NCI-H2081 treated with DMSO at 0.1 percent for 48 hours (cell line): ENCODE results near the gene NFATC2.
"Not testable (repeated sequence)": the region's sequence is repeated elsewhere in the genome, so short reads cannot be mapped to it uniquely, and the experiment has no call there.

ENCODE experiments used
- DNase-seq: peaks from one replicate; lab custom pipeline; 2025; lab: John Stamatoyannopoulos, UW

Gene NFATC2

DNA sequence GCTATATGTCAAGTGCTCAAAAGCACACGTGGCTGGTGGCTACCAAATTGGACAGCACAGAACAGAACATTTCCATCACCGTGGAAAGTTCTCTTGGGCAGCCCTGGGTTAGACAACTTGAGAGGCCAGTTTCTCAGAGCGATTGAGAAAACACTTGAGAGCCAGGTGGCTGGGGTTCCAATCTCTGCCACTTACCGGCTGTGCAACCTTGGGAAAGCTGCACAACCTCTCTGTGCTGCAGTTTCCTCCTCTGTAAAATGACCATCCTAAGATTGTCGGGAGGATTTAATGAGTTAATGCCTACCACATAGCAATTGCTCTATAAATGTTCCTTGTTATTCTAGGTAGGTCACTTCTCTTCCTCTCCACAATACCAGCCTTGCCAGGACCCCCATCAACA is 25.1 kb upstream of the NFATC2 start:
- no peak for DNase-seq

DNA sequence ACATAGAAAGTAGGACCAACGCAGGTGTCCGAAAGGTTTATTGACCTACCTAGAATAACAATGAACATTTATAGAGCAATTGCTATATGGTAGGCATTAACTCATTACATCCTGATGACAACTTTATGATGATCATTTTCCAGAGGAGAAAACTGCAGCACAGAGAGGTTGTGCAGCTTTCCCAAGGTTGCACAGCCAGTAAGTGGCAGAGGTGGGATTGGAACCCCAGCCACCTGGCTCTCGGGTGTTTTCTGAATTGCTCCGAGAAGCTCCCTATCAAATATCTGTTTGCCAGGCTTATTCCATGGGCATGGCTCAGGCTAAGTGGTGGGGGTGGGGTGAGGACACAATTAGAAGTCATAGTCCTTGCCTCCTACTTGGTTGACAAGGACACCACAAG is 24.1 kb upstream of the NFATC2 start:
- no peak for DNase-seq

- no peak for DNase-seq
These were observed 23.0 kb upstream of the NFATC2 start for GRCh38 chr20:51565298-51566144.

DNA sequence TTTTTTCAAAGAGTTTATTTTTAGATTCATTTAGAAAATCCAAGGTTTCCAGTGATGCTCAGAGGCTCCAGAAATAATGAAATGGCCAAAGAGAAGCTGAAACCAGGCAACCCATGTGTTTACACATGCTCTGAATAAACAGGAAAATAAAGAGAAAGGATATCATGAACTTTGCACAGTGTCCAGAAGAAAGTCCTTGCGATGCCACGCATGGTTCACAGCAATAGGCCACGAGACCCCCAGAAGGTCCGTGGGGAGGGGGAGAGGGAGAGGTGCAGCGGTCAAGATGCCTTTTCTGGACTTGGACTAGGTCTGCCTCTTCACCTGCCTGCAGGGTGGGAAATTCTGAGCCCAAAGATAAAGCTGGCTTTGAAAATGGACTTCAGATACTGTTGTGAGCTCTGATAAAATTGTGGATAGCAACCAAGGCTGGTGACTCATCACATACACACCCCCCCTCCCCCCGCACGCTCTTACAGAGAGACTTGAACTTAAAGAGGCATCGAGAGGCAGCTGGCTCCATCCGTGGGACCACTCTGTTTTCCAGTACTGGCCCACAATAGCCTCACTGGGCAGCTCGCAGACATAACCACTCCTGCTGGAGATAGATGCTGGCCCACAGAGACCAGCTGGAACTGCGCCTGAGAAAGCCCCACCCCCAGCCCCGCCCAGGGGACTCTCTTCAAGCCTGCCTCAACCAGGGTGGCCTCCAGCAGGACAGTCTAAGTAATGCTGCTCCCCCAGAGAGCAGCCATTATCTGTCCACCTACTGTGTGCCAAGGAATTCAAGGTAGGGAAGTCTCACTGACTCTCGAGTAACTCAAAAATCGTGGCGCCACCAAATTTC is 21.2 kb upstream of the NFATC2 start:
- no peak for DNase-seq

- DNase-seq, result no peak
These were observed 20.6 kb upstream of the NFATC2 start for GRCh38 chr20:51563174-51563485.

- no peak for DNase-seq
These were observed 20.0 kb upstream of the NFATC2 start for GRCh38 chr20:51562332-51563173.

DNA sequence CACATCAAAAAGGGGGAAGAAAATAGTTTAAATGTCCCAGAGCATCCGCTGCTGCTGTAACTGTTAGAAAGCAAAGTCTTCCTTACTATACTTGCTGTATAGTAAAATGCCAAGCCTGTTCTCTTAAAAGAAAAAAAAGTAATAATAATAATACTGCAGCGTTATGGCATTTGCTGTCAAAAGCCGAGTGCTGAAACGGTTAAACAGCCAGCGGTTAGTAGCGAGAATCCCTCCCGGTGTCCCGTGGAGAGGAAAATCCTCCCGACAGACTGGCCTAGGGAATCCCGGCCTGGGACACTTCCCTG is 19.5 kb upstream of the NFATC2 start:
- DNase-seq, result no peak

GRCh38 chr20:51560550-51561307 is 18.2 kb upstream of the NFATC2 start:
- no peak for DNase-seq

GRCh38 chr20:51560042-51560441 is 17.5 kb upstream of the NFATC2 start:
- DNase-seq, result no peak

DNA sequence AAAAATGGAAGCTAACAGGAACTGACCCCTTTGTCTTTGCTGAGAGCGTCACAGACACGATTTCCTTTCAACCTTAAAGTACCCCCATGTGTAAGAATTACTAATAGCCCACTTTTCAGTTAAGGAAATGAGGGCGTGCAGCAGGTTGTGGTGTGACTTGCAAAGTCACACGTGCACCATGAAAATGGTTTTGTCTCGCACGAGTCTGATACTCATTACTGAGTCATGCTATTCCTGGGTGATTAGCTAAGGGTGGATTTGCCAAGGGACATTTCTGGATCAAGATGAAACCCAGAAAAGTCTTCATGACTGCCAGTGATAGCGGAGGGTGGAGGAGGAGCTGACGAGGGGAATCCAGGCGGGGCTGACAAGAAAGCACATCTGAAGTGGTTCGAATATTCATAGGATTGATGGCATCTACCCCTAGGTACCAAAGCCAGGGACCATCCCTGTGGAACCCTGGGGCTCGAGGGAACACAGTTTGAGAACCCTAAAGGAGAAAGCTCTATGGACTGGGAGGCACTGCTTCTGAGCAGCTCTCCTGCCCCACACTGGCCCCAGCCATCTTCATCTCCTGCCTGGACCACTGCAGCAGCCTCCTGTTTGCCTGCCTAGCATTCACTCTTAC is 12.1 kb upstream of the NFATC2 start:
- no peak for DNase-seq

DNA sequence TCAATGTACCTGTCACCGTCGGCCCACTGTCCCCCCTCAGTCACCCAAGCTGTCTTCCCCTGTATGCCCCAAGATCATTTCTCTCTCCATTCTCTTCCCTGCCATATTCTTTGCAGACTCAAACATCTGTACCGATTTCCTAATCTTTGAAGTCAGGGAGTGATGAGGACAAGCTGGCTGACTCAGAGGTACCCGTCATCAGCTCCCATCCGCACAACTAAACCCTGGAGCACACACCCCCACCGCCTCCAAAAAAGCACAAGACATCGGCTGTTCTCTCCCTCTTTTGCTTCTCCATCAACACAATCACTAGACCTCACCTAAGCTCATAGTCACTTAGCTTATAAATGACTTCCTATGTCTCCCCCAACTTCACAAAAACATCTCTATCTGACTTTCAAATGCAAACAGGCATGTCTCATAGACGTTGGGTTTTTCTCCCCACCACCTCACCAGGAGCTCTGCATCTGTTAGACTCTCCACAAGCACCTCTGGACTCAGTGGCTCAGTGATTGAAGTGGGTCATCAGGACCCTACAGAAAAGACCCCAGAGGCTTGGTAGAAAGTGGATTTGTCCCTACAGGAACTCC is 11.5 kb upstream of the NFATC2 start:
- DNase-seq, result no peak

DNA sequence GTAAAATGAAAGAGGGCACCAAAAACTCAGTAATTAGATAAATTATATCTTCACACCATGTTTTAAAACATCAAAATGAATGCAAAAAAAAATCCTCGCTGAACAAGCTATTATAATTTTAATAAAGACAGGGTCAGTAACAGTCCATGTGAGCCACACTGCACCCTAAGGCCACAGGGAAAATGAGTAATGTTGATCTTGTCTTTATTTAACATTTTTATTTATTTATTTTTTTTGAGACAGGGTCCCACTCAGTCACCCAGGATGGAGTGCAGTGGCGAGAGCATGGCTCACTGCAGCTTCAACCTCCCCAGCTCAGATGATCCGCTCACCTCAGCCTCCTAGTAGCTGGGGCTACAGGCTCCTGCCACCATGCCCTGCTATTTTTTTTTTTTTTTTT is 8.7 kb upstream of the NFATC2 start:
- DNase-seq, result no peak

DNA sequence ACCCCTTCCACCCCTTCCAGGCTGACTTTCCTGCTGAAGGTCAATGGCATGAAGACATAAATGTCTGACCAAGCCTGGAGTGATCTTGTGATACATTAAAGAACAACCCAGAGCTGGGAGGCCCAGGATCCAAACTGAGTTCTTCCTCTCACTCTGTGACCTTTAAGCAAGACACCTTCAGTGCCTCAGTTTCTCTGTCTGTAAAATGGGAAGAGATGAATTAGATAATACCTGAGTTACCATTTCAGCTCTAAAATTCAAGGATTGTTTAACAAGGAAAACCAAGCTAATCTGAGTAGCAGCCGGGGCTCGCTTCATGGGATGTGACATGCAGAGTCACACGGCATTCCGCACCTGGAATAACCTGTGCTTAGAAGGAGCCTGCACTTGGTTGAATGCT is 7.0 kb upstream of the NFATC2 start:
- no peak for DNase-seq

- DNase-seq, result no peak
These were observed 5.4 kb upstream of the NFATC2 start for GRCh38 chr20:51547951-51548350.

- DNase-seq, result no peak
These were observed 3.0 kb upstream of the NFATC2 start for GRCh38 chr20:51545515-51545914.

DNA sequence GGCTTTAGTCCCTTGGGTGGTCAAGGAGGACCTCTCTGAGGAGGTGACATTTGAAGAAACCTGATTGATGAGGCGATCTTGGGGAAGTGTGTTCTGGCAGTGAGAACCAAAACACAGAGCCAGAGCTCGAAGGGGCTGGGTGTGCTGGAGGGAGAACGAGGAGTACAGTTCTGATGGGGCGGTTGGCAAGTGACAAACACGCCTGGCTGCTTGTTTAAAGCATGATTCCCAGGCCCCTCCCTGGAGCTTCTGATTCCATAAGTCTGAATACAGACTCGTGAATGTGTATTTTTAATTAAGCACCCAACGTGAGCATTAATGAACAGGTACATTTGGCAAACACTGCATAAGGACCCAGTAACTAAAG is 886 bp upstream of the NFATC2 start:
- no peak for DNase-seq

GRCh38 chr20:51542033-51542570 is 417 bp downstream of the NFATC2 start:
- DNase-seq, result no peak

- DNase-seq, result no peak
These were observed 1.1 kb downstream of the NFATC2 start for GRCh38 chr20:51541189-51542032.

- DNase-seq, result no peak
These were observed 1.9 kb downstream of the NFATC2 start for GRCh38 chr20:51540580-51540979.

- DNase-seq, result not testable (repeated sequence)
These were observed 2.4 kb downstream of the NFATC2 start for GRCh38 chr20:51540074-51540473.
